Dermis microvascular lymphatic vessel endothelial cell (primary cell): ENCODE results near the gene TRPC6. TPM values are rescaled to one million over a fixed set of nuclear protein-coding genes. Genes with fewer than 3 reads are reported as not detected.
"Not testable (repeated sequence)": the region's sequence is repeated elsewhere in the genome, so short reads cannot be mapped to it uniquely, and the experiment has no call there.

ENCODE experiments used
- DNase-seq, 2 donors: peaks; one replicate each; pipeline versions ENCODE4 v3.0.0 to v3.0.0-alpha.2; 2010; ENCODE audit warnings: low read depth in 2 of 2
- total RNA-seq: library from RNA; depleted of rRNA; stranded (reverse); fragments of >200 nt; gene quantifications from 2 replicates; pipeline ENCODE4 v1.2.1, GENCODE V29; 2014

TRPC6 gene
- total RNA-seq, 1 donor from 2014 or later: 13.1 TPM

DNA sequence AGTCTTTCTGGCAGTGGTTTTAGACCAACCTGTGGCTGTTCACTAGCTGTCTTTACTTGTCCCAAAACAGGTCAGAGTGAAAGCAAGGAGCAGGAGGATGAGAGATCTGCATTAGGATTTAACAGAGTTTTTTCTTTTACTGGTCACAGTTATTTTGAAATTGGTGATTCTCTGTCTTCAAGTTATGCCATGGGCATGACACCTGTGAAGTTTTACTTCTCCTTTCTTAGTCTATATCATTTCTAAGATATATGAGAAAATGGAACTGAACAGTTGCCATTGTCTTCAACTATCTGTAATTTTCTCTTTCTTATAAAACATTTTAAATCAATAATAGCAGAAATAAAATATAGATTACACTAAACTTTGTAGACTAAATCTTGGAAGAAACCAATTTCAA lies 60.6 kb downstream of the TRPC6 start:
- no peak for DNase-seq

DNA sequence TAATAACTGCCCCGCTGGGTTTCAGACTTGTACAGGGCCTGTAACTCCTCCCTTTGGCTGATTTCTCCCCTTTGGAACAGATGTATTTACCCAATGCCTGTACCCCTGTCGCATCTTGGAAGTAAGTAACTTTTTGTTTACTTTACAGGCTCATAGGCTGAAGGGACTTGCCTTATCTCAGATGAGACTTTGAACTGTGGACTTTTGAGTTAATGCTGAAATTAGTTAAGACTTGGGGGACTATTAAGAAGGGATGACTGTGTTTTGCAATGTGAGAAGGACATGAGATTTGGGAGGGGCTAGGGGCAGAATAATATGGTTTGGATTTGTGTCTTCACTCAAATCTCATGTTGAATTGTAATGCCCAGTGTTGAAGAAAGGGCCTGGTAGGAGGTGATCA lies 62.0 kb downstream of the TRPC6 start:
- no peak for DNase-seq

DNA sequence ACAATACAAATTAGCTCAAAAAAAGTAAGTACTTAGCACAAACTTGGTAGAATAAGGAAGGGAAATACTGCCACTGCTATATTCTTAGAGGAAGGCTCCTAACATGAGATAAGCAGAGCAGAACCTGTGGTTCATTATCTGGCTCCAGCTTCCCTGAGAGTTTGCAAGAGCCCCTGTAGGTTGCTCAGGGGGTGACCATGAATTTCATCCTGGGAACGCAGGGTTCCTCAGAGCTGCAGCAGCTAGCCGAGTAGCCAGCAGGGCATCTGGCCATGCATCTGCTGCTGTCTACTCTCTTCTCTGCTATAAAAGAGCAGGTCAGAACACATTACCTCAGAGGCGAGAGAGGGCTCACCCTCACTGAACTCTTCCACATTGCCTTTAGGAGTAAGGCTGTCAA lies 67.3 kb downstream of the TRPC6 start:
- no peak for DNase-seq

DNA sequence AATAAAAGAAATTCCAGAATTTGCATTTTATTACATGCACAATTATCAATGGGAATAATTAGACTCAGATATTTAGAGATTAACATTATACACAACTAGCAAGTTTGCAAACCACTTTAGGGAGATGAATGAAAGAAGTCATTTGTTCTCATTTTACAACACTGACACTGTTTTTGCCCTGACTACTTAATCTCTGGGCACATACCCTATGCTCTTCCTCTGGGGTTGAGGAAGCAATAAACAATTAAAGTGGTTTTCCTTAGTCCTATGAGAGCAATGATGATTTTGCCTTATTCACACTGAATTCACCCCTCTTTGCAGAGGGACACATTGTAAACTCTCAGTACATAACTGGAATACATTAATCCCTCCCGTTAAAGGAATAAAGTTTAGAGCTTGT lies 72.7 kb downstream of the TRPC6 start:
- DNase-seq: no peak

DNA sequence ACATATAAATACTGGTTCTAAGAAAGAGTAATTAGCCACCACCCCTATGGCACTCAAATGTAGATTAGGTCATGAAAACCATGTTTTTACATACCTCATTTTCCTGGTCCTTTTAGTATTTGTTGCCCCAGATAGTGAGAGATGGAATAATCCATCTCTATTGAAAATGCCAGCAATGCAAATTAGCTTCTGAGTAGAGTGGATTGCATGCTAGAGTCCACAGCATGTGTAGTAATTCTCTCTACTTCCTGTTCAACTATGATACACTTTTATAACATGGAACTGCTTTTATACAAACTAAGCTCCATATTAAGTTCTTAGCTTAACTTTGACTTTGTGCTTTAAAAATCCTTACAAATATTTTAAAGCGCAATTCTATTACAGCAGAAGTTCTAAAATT lies 73.2 kb downstream of the TRPC6 start:
- DNase-seq: no peak

DNA sequence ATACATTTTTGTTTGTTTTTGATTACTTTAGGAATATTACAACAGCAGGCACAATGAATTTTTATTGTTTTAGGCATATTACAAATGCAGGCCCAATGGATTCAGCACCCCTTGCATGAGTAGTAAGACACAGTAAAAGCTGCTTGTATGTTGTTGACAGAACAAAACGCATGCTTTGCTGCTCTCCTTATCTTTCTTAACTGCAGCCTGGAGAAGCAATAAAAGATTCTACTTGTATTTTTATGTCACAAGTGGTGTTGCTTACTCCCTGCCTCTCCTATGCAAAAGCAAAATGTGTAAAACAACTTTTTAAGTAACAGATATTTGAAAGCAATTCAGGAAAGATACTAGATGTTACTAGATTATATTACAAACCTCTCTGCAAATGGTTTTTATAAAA lies 73.9 kb downstream of the TRPC6 start:
- no peak for DNase-seq

DNA sequence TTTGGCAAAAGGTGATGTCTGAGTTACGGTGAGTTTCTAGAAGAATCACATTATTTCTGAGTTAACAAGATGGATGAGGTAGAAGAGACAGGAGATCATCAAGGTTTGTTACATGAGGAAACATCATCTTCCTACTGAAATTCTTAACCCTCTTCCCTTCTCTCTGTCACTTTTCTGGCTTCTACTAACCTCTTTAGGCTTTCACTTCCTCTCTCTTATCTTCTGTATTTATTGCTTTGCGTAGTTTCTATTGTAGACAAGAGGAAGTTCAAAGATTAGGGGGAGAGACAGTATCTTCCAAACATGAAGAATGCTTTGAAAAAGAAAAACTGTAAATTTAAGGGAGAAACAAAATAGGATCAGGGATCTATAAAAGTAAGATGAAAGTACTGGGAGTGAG lies 75.4 kb downstream of the TRPC6 start:
- no peak for DNase-seq

DNA sequence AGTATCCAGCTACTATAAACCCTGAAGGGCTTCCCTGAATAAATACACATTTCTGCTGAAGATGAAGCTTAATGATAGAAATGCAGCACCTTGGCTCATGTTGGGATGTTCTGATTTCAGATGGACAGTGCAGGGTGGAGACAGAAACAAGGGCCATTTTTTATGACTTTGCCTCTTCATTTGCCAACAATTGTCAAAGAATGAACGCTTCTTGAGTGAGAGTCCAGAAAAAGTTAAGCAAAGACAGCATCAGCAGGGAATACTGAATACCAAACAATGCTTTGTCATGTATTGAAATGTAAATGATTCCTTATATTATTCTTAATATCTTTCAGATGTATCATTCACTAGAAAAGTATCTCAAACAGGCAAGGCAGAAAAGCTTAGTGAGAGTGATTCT lies 84.9 kb downstream of the TRPC6 start:
- DNase-seq: no peak

DNA sequence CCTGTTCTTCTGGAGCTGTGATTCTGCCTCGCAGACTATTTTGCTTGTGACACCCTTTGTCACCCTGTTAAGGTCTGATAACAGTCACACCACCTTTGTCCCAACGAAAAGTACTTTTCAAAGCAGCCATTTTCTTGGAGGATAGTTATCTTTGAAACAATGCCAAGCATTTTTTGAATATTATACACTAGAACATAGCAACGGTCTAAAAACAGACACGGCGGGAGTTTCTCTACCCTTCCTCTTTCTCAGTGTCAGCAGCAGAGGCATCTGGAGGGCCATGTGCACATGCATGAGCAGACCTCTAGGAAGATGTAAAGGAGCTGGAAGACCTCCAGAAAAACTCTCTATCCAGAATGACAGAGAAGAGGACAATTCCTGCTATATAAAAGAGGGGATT lies 86.5 kb downstream of the TRPC6 start:
- DNase-seq: peak in 1 of 2 donors; percentile 14

DNA sequence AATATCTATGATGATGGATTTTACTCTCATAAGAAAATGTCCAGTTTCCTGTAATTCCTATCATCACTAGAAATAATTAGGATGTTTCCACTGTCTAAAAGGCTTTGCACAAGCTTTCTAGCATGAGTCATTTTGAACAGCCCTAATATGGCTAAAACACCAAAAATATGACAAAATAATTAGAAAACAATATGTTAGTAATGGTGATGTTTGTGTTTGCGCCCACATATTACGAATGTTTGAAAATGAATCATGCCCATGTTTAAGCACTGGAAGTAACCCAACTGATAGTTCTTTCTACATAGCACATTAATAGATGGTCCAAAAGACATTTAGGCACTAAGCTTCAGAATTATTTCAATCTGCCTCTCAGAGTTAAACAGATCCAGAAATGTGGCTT lies 96.0 kb downstream of the TRPC6 start:
- DNase-seq: no peak

DNA sequence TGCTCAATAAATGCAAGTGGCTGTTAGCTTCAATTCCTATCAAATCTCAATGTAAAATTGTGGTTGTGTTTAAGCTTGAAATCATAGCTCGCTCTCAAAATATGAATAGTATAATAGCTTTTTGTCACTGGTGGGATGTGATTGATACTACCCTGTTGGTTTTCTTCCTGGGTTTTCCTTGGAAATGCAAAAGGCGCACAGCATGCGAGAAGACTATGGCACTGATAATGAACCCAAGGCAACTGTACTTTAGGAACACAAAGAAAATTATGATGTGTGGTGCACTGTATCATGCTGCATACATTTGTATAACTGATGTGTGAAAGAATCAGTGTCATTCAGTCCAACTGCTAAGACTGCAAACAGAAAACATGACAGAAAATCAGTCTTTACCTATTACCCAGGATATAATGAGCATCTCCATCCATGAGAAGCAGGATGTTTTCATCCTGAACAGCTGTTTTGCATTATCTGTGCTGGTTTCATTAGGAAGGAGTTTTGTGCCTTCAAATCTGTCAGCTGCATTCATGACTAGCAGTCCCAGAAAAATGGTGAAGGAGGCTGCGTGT lies 101.2 kb downstream of the TRPC6 start:
- no peak for DNase-seq

DNA sequence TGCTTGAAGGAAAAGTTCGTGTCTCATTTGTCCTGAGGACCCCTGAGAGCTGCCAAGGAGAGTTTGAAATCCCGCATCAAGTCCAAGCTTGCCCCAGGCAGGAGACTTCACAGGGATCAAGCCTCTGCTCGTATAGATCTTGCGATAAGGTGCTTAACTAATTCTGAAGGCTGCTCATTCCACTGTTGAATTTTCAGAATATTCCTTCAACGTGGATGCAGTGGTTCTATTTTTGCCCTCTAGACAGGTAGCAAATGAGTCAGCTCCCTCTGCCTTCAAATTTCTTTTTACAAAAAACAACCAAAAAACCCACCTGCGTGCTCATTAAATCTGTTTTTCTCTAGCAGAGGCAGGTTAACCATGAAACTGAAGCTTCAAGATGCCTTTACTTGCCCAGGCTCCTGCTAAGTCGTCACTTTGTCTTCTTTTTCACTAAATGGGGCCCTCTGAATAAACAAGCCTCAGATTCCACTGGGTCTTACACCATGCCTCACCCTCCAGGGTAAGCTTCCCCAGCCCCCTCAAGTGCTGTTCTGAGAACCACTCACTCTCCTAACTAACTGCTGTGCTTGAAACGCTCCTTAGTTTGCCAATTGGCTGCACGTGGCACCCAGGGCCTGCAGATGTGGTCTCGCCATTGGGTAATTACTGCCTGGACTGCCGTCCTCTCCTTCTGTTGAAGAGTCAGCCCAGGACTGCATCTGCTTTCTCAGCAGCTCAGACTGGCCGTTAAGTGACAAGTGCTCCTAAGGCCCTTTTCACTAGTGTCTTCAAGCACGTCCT lies 105.0 kb downstream of the TRPC6 start:
- DNase-seq: no peak

DNA sequence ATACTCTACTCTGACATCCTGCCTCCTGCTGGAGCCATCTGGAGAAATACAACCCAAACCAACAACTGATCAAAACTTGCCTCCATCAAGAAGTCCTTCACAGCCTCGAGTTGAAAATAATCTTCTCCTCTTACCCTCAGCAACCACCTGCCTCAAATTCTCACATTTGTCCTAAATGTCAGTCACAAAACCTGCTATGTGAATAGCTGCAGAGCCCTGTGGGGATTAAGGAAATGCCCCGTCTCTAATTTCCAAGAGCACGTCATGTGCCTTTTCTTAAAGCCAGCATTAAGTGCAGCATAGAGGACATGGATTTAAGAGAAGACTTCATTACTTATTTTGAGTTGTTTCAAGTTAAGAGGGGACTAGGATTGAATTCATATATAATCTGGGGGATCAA lies 105.9 kb downstream of the TRPC6 start:
- no peak for DNase-seq

DNA sequence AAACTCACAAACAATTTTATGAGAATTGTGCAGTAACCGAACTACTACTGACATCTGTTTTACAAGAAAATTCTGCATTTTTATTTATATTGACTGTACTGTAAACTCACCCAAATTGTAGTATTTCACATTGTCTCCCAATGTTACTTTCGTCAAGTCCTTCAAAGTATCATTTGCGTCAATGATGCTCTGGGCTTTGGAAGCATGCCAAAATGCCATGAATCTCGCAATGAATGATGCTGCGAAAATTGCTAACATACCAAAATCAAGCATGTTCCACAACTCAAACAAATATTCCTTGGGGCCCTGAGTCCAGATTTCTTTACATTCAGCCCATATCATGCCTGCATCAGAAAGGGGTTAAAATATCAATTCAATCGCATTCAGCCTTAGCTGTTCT lies 107.6 kb downstream of the TRPC6 start:
- no peak for DNase-seq

DNA sequence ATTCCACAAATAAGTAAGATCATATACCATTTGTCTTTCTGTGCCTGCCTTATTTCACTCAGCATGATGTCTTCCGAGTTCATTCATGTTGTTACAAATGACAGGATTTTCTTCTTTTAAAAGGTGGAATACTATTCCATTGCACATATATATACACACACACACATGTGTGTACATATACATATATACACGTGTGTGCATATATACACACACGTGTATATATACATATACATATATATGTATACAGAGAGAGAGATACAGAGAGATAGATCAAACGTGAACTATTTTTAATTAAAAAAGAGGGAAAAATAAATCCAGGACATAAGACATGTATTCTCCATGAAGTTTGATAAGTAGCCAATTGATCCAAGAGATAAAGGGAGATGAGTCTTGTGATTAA lies 108.1 kb downstream of the TRPC6 start:
- no peak for DNase-seq

DNA sequence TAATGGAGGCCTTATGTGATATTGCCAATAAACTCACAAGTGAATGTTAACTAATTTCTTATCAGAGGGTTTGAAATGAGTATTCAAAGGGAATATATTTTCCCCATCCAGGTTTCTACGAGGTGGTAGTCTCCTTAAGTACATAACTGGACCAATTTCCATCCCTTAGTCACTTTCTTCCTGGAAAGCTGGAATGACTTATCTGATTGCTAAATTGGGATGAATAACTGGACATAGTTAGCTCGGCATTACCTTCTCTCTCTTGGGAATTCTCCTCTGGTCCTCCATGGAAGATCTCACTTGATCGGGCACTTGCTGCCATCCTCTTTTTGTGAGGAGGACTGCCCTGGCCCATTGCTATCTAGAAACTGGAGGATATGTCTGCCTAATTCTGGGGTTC lies 109.1 kb downstream of the TRPC6 start:
- DNase-seq: no peak

DNA sequence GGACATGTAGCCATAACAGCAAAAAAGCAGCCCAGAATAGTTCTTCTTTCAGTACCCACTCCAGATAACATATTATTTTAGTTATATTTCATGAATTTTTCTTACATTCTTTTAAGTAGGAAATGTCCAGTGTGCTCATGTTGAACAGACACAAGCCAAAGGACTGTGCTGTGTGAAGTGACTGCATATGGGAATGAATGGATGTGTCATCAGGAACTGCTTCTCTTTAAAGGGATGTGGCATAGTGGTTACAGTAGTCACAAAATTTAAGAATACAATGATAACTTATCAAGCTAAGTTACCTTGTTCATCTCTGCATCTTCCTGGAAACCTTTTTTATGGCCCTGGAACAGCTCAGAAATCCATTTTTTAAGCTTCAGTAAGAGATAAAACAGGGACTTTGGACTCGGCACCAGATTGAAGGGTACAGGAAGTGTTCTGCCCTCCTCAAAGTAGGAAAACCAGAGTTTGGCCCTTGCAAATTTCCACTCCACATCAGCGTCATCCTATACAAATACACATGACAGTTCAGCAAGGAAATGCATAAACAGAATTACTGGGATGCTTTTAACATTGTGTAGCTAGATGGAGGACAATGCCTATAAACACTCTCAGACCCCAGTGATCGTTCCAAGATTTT lies 112.8 kb downstream of the TRPC6 start:
- peak; percentile 20 to 31 for DNase-seq

DNA sequence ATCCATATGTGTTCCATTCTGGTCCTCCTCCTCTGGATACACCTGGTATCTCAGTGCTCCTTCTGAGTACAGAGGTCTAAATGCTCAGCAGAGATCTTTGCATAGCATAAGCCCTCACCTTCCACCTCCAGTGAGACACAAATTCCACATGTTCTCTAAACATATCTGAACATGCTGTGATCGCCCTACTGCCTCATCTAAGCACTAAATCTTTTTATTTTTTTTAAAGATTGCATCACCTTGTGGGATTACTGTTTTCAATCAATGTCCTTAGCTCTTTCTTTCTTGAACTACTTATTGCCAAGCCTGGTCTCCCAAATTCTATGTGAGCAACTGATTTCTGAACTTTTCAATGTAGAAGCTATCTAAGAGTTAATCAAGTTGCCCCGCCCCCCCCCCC lies 113.4 kb downstream of the TRPC6 start:
- DNase-seq: no peak

DNA sequence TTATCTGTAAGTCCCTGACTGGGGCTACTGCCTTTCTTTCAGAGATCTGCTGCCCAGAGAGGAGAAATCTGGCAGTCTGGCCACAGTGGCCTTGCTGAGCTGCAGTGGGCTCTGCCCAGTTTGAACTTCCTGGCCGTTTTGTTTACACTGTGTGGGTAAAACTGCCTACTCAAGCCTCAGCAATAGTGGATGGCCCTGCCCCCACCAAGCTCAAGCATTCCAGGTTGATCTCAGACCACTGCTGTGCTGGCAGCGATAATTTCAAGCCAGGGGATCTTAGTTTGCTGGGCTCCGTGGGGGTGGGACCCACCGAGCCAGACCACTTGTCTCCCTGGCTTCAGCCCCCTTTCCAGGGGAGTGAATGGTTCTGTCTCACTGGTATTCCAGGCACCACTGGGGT lies 117.5 kb downstream of the TRPC6 start:
- no peak for DNase-seq

DNA sequence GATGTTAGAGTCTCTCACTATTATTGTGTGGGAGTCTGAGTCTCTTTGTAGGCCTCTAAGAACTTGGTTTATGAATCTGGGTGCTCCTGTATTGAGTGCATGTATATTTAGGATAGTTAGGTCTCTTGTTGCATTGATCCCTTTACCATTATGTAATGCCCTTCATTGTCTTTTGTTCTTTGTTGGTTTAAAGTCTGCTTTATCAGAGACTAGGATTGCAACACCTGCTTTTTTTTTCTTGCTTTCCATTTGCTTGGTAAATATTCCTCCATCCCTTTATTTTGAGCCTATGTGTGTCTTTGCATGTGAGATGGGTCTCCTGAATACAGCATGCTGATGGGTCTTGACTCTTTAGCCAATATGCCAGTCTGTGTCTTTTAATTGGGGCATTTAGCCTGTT lies 119.4 kb downstream of the TRPC6 start:
- not testable (repeated sequence) for DNase-seq

DNA sequence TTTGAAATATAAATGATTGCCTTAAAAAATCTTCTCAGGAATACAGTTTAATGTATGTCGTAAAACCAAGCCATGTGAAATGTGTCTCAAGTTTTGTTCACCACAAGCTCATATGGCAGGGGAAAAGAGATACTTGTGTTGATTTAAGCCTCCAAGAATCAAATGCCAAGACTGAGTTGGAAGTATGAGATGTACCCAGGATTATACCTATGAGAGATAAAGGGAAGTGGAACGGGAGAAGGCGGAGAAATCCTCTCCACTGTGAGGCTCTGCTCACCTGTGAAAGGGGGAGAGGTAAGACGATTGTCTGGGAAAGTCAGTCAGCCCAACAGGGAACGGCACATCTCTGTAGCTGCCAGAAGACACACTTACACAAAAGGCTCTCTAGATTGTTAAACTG lies 124.8 kb downstream of the TRPC6 start:
- DNase-seq: no peak

DNA sequence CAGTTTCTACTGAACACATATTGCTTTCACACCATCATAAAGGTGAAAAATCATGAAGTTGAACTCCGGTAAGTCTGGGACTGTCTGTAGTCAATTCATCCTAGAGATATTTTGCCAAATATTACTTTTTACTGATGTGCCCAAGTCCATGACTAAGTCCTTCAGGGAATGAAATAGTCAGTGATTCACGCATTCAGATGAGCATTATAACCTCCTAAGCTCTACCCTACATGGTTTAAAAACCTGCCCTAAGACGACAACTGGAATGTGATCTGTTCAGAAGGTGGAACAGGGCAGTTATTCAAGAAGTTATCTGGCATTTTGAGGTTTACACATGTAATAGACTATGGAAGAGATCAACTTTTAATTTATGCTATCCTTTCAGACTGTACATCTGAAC lies 125.6 kb downstream of the TRPC6 start:
- DNase-seq: no peak

DNA sequence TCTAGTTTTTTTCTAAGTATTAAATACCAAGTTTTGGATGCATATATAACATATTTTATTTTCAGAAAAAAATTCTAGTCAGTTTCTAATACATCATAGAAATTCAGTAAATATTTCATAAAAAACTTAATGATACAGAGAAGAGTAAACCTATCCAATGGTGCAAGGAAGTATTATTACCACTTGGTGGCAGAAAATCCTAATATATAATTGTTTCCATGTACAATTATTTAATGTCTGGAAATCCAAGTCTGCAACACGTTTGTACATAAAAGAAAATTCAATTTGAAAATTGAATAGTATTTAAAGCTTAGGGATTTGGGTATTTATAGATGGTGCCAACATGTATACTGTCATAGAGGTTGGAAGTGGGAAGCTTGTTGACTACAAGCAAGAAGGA lies 127.0 kb downstream of the TRPC6 start:
- peak; percentile 25 to 27 for DNase-seq
